OCI-LY7 (cell line): ENCODE data around the gene NCKIPSD.

Source experiments
- EZH2phosphoT487 ChIP-seq: fragments of 200-600 bp; sonication (generic); IDR thresholded peaks from 2 replicates; pipeline ENCODE4 v1.6.1; 2018; ENCODE audit warnings: low read depth, borderline replicate concordance, mild to moderate bottlenecking, mixed run types, antibody characterized with exemption, low read length, moderate library complexity, mixed read lengths
- TF ChIP-seq, protein P1 (sequence below): fragments of 200-600 bp; sonication (generic); conservative IDR thresholded peaks from 2 replicates; pipeline ENCODE4 v1.5.1; 2014; ENCODE audit warnings: mild to moderate bottlenecking, antibody characterized with exemption, low read length, moderate library complexity, mixed read lengths

DNA sequence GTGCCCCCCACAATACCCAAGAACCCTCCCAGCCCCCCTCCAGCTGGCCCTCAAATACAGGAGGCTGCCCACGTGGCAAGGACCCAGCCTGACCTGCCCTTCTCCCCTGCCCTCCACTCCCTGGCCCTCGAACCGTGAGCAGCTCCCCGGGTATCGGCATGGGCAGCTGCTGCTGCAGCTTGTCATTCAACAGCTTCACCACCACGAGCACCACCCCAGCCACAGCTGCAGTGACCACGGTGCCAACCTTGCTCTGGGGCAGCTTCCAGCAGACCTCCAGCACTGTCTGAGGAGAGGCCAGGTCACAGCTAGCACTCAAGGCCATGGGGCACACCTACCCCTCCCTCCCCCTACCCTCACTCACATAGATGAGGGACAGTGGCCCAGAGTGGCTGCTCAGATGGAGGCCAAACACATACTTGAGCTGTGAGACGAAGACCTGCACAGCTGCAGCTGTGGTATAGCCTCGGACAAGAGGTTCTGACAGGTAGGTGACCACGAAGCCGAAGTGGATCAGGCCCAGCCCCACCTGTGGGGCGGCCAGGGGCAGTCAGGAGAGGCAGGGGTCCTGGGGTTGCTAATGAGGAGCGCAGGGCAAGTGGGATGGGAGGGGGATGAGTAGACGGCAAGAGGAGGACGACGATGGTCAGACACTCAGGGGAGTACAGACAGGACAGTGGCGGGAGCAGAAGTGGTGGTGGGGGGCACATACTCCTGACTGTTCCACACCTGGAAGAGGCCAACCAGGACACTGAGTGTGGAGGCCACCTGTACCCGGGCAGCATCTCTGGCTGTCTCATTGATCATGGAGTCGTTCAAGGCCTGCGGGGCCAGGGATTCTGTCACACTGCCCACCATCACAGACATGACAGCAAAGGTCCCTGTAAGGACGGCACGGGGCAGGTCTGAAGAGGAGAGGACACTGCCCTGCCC, 53.9 kb downstream of the NCKIPSD start:
- TF ChIP-seq, protein P1, sequence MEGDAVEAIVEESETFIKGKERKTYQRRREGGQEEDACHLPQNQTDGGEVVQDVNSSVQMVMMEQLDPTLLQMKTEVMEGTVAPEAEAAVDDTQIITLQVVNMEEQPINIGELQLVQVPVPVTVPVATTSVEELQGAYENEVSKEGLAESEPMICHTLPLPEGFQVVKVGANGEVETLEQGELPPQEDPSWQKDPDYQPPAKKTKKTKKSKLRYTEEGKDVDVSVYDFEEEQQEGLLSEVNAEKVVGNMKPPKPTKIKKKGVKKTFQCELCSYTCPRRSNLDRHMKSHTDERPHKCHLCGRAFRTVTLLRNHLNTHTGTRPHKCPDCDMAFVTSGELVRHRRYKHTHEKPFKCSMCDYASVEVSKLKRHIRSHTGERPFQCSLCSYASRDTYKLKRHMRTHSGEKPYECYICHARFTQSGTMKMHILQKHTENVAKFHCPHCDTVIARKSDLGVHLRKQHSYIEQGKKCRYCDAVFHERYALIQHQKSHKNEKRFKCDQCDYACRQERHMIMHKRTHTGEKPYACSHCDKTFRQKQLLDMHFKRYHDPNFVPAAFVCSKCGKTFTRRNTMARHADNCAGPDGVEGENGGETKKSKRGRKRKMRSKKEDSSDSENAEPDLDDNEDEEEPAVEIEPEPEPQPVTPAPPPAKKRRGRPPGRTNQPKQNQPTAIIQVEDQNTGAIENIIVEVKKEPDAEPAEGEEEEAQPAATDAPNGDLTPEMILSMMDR: no peak
- no peak for TF ChIP-seq EZH2phosphoT487
